ENCODE measurements around the gene PTGES2. TPM values are rescaled to one million over a fixed set of nuclear protein-coding genes. Genes with fewer than 3 reads are reported as not detected.
"Not testable (repeated sequence)": the region's sequence is repeated elsewhere in the genome, so short reads cannot be mapped to it uniquely, and the experiment has no call there.

PTGES2 gene
- total RNA-seq, 1 donor from 2014 or later: 33.8 TPM

DNA sequence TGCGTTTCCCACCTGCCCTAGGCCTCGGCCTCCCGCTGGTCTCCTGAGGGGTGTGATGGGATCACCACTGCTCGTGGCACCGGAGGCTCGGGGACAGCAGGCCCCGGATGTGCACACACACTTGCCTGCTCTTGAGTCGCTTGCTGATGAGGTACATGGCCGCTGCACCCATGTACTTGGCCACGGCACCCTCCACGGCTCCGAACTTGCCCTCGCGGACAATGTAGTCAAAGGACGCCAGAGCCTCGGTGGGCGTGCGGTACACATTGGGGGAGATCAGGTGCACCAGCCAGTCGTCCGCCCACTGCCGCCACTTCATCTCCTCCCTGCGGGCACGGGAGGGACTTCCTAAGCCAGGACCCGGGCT lies 4.7 kb downstream of the PTGES2 start:
- intact Hi-C loops (cut with DNase I): no loop called here
- ATAC-seq (no peak), DNase-seq (ENCODE audit: low spot score) (no peak)

DNA sequence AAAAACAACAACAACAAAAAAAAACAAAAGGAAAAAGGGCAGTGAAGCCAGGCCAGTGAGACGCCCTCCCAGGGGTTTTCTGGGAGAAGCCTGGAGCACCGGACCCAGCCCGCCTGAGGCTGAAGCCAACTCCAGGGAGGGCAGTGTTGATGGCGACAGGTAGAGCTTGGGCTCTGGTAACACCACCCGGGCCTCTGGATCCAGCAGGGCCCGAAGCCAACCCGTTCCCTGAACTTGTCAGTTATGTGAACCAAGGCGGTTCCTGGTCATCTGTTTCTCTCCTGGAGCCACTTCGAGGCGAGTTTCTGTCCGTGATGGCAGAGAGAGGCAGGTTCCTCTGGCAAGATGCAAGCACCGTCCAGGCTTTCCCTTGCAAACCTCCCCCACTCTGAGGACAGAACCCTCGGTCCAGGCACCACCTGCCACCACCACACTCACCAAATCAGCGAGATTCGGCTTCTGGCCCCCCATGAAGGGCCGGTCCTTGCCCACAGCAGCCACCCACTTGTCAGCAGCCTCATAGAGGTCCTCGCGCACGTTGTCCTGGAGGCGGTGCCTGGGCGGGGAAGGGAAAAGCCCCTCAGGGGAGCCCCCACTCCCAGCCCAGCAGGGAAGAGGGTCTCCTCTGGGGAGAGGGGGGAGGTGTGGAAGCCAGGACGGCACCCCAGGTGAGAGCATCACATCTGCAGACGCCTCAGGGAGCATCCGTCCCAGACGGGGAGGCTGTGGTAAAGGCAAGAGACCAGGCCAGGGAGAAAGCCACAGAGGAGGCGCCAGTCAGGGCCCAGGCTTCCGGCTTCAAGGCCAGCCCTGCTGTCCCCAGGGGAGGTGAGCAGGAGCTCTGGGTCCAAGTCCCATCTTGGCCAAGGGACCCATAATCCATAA lies 5.4 kb downstream of the PTGES2 start:
- ATAC-seq (no peak), DNase-seq (ENCODE audit: low spot score) (no peak)
- intact Hi-C loops (cut with DNase I): no loop called here

DNA sequence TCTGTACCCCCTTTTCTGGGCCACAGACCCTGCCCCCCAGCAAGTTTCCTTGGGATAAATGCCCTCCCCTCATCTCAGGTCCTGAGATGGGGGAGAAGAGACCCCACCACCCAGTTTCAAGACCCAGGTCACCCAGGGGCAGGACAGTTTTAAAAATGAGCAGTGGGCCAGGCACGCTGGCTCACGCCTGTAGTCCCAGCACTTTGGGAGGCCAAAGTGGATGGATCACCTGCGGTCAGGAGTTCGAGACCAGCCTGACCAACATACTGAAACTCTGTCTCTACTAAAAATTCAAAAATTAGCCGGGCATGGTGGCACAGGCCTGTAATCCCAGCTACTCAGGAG lies 6.1 kb downstream of the PTGES2 start:
- intact Hi-C loops (cut with DNase I): no loop called here
- no peak for DNase-seq (ENCODE audit: low spot score)
- no peak for ATAC-seq

DNA sequence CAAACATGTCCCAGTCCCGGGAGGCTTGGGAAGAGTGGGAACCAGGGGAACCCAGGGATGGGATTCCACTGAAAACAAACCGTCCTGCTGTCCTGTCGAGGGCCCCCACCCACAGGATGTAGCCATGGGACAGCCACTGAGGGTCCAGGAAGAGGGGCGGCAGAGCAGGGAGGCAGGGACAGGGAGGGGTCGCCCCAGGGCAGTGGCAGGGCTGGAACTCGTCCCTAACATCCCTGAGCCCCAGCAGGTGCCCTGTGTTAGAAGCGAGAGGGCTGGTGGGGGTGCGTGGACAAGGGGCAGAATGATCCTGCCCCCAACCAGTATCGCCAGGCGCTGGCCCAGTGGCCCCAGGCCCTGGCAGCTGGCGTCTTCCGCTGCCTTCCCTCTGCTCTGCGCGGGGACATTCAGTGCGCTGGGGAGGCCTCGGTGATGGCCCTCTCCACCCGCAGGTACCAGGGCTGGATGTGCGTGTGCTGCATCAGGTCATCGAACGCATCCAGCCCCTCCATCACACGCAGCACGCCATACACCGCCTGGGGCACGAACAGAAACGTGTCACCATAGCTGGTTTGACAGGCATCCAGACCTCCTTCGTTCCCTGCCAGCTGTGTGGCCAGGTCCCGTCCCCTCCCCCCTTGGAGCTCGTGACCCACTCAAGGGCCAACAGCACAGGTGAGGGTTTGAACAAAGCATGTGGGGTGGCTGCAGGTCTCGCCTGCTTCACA lies 6.6 kb downstream of the PTGES2 start:
- intact Hi-C loops (cut with DNase I): no loop called here
- ATAC-seq: no peak
- DNase-seq (ENCODE audit: low spot score): peak; percentile 50

DNA sequence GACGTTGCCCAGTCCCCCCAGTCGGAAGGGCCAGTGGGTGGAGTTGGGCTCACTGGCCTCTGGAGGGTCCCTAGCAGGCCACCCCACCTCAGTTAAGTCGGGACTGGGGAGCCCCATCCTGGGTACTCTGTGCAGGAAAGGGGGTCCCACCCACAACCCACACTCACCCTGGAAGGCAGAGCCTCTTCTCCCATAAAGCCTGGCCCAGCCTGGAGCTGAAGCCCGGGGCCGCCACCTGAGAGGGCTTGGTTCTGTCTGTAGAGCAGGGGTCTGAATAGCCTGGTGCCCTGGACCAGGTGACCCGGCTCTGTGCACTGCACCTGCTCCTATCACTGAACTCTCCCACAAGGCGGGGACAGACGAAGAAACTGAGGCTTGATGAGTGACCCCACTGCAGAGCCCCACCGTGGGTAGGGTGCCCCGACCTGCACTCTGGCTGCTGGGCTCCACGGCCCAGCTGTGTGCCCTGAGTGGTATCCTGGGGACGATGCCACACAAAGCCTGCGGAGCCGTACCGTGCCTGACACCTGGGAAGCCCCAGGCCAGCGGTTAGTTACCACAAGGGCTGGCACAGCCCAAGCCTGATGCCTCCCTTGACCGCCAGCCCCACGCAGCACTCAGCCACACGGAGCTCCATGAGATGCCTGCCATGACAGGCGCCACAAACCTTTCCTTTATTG lies 7.3 kb downstream of the PTGES2 start:
- peak; percentile 52 for DNase-seq (ENCODE audit: low spot score)
- intact Hi-C loops (cut with DNase I): no loop called here

DNA sequence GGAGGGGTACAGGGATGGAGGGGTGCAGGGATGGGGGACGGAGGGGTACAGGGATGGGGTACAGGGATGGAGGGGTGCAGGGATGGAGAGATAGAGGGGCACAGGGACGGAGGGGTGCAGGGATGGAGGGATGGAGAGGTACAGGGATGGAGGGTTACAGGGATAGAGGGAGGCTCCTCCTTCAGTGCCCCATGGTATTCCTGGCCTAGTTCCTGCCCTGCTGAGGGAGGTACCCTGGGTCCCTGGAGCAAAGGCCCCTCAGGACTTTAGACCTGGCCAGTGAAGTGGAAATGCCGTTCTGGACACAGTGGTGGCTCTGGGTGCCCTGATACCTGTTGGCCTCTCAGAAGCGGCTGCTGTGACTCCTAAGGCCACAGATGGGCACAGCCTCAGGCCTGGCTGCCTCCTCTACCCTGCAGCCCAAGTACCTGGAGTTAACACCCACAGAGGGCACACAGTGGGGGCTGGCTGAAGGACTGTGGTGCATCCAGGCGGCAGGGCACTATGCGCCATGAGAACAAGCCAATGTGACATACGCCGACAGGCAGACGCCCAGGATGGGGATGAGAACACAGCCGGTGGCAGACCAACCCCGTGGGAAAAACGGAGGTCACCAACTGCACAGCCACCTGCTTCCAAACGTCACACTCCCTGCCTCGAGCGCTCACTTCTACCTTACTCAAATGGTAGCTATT lies 8.4 kb downstream of the PTGES2 start:
- peak; percentile 50 for DNase-seq (ENCODE audit: low spot score)
- ATAC-seq: no peak
- intact Hi-C loops (cut with DNase I): loop anchor here (5.0 kb wide), 1 partner anchor 177 kb away; no protein-coding TSS in a partner anchor

More for the DNA sequence above, 7.3 kb downstream of the PTGES2 start:
- no peak for ATAC-seq

DNA sequence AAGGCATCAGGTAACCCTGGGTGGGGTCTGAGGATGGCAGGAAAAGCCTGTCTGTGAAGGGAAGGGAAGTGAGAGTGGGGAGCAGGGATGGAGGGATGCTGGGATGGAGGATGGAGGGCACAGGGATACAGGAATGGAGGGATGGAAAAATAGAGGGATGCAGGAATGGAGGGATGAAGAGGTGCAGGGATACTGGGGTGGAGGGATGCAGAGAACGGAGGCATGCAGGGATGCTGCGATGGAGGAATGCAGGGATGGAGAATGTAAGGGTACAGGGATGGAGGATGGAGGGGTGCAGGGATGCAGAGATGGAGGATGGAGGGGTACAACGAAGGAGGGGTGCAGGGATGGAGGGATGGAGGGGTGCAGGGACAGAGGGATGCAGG lies 9.1 kb downstream of the PTGES2 start:
- no peak for DNase-seq (ENCODE audit: low spot score)
- intact Hi-C loops (cut with DNase I): loop anchor here (5.0 kb wide), 1 partner anchor 176 kb away; no protein-coding TSS in a partner anchor
- ATAC-seq: no peak

DNA sequence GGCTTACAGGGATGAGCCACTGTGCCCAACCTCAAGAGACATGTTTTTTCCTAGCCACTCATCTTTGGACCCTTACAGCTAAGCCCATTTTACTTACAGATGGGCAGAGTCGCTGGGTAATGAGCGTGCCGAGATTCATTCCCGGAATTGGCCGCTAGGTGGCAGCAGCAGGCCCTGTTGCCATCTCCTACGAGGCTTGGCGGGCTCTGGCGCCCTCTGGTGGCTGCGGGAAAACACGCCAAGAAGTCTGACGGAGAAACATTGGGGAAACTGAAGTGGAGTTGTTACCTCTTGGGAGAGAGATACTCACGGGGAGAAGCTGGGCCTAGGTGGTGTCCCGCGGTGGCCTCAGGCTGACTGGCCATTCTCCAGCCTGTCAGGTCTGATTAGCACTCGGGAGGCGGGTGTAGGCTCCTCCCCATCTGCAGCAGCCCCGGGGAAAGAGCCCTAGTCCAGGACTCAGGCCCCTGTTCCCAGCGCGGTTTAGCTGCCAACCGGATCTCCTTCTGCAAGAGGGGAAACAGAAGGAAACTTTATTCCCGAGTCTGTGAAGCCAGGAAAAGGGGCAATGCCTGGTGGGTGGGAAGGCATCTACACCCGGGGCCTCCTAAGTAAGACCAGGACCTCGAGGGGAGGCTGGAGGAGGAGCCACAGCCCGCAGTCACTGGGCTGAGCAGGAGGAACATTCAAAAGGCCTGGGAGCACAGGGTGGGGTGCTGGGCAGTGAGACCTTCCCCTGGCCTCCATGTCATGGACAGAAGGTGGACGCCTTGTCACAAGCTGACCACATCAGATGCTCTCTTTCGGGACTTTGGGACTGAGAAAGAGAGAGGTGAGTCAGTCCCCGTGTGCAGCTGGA lies 9.7 kb downstream of the PTGES2 start:
- ATAC-seq (peak; percentile 76), DNase-seq (ENCODE audit: low spot score) (peak; percentile 98)
- intact Hi-C loops (cut with DNase I): loop anchor here (5.0 kb wide), 1 partner anchor 176 kb away; no protein-coding TSS in a partner anchor

DNA sequence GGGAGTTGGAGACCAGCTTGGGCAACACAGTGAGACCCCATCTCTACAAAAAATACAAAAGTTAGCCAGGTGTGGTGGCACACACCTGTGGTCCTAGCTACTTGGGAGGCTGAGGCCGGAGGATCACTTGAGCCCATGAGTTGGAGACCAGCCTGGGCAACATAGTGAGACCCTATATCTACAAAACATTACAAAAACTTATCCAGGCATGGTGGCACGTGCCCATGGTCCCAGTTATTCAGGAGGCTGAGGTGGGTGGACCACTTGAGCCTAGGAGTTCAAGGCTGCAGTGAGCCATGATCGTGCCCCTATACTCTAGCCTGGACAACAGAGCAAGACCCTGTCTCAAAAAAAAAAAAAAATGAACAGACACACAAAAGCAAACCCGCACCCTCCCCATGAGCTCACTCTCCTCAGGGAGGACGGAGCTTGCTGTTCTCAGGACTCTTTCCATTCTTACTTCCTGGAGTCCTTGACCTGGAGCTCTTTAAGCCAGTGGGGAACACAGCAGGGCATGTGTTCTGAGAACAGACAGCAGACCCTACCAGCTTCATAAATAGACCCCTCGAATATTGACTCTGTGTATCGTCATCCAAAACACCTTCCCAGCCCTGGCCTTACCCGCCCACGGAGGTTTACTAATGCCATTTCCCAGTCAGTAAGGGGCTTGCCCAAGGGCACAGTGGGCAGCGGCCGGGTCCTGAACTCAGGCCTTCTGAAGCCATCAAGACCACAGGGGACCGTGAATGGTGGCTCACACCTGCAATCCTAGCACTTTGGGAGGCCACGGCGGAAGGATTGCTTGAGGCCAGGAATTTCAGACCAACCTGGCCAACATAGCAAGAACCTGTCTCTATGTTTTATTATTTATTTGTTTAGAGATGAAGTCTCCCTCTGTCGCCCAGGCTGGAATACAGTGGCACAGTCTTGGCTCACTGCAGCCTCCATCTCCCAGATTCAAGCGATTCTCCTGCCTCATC lies 11.1 kb downstream of the PTGES2 start:
- ATAC-seq (no peak), DNase-seq (ENCODE audit: low spot score) (peak; percentile 60)
- intact Hi-C loops (cut with DNase I): loop anchor here (5.0 kb wide), 1 partner anchor 174 kb away; no protein-coding TSS in a partner anchor

DNA sequence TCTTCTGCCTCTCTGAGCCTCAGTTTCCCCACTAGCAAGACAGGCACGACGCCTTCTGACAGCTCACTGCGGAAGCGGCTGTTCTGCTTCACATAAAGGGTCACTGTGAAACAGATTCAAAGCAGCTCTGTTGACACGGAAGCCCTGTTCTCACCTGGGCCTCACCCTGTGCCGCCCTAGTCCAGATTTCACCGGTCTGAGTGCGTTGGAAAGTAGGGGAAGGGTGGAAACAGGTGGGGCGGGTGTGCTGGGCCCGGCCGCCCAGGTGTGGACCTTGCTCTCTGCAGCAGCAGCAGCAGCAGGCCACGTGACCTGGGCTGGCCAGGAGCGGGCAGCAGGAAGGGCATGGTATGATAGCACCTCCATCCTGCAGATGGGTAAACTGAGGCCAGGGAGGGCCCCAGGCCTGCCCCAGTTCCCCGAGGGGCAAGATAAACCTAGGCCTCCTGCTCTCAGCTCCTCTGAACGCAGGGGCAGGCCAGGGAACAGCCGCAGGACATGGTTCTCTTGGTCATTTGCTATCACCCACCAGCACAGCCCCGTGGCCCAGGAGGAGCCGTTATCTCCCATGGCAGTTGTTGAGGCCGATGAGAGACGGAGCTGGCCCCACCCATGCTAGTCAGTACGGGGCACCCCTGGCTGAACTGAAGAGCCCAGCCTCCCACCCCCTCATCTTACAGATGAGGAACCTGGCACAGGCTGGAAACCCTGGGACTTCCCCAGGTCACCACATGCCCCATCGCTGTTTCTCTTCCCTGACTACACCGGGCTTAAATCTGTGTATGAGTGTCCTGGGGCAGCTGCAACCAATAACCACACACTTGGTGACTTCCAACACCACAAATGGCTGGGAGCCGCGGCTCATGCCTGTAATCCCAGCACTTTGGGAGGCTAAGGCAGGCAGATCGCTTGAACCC lies 12.1 kb downstream of the PTGES2 start:
- DNase-seq (ENCODE audit: low spot score) (peak; percentile 50), ATAC-seq (no peak)

DNA sequence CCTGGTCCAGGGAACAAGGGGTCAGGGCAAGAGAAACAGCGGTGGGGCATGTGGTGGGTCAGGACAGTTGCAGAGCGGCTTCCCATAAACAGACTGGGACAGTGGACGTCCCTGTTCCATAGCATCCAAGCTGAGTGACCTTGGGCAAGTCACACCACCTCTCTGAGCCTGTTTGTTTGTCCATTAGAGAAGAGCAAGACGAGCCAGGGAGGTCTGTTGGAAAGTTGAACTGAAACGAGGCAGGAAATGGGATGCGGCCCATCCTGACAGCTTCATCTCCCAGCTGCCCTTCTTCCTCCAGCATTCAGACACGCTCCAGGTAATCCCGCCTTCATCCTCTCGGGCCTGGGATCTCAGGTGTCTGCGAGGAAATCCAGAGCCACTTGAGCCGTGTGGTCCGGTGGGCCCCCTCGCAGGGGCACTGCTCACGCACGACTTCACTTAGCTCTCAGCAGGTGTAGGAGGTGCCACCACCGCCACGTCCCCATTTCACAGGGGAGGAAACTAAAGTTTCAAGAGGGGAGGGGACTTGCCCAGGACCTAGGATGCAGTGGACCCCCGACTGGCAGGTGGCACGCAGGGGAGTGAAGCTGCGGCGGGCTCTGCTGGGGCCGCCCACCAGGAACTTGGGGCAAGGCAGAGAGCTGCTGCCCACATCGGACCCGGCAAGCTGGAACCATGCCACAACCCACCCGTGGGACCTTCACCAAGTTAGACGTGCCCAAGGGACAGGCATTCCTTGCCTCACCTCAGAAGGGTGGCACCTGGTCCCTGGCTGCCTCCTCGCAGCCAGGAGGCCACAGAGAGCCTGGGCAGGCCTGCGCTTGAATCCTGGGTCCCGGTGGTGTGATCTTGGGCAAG lies 13.0 kb downstream of the PTGES2 start:
- intact Hi-C loops (cut with DNase I): loop anchor here (5.0 kb wide), 1 partner anchor 172 kb away; no protein-coding TSS in a partner anchor
- DNase-seq (ENCODE audit: low spot score) (peak; percentile 60), ATAC-seq (no peak)

More for the DNA sequence above, 12.1 kb downstream of the PTGES2 start:
- intact Hi-C loops (cut with DNase I): loop anchor here (5.0 kb wide), 1 partner anchor 173 kb away; no protein-coding TSS in a partner anchor

DNA sequence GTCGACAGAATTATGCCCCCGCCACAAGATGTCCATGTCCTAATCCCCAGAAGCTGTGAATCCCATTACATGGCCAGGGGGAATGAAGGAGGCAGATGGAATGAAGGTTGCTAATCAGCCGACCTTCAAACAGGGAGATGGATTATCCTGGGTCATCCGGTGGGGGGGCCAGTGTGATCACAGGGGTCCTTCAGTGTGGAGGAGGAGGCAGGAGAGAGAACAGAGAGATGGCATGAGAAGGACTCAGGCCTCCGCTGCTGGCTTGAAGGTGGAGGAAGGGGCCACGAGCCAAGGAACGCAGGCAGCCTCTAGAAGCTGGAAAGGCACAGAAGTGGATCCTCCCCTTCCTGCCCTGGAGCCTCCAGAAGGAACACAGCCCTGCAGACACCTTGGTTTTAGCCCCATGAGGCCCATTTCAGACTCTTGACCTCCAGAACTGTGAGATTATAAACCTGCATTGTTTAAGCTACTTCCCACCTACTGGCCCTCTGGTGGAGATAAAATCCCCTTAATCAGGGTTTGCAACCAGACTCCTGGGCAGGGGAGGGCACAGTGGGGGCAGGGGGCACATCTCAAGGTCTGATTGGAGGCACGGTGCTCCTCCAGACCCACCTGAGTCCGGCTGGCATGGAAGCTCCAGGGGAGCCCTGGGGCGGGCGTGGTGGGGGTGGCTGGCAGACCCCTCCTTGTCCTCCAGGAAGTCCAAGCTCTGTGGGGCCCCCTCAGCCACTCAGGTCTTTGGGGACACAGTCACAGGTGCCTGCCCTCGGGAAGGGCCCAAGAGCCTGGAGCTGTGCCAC lies 13.8 kb downstream of the PTGES2 start:
- peak; percentile 59 for DNase-seq (ENCODE audit: low spot score)

DNA sequence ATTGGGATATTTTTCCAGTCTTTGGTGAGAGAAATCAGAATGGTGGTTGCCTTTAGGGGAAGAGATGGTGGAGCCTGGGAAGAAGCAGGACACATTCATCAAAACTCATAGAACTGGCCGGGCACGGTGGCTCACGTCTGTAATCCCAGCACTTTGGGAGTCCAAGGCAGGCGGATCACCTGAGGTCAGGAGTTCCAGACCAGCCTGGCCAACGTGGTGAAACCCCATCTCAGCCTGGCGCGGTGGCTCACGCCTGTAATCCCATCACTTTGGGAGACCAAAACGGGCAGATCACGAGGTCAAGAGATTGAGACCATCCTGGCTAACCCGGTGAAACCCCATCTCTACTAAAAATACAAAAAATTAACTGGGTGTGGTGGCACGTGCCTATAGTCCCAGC lies 15.8 kb downstream of the PTGES2 start:
- DNase-seq (ENCODE audit: low spot score): peak; percentile 41
- ATAC-seq; intact Hi-C loops (cut with DNase I): not testable (repeated sequence)

More for the DNA sequence above, 13.8 kb downstream of the PTGES2 start:
- no peak for ATAC-seq
- intact Hi-C loops (cut with DNase I): no loop called here

DNA sequence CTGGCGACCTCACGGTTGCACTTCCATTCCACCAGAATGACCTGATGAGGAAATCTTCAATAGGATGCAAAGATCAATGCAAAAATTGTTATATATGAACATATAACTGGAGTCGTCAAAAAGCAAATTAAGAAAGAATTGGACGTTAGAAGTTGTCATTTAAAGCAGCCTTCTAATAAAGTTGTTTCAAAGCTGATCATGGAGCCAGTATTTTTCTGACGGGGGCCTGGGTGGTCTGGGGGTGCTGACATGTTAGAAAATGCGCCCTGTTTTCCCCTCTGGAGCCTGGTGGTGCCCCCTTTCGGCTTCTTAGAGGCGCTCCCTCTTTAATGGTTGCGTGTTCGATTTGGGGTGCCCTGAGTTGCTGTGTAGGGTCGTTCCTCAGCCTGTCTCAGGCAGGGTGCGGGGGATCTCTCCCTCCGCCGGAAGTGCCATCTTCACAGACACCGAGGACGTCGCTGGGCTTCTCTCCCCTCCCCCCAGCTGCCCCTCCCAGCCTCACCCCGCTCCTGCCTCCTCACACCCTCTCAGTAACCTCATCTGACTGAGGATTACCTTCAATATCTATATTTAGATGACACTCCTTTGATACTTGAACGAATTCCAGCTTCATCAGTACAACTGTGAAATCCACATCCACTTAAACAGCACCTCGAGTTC lies 18.3 kb downstream of the PTGES2 start:
- intact Hi-C loops (cut with DNase I): no loop called here
- ATAC-seq: no peak

More for the DNA sequence above, 18.3 kb downstream of the PTGES2 start:
- no peak for DNase-seq (ENCODE audit: low spot score)

Data from sciatic nerve (tissue), 2 donors.